MM.1S (cell line): ENCODE results near the gene PPP2R5B.

Experiments used
- DNase-seq: peaks from one replicate; pipeline ENCODE4 v3.0.0-alpha.2; 2015
- H2AFZ ChIP-seq: fragments of 300-600 bp; sonication (generic); 2 replicates; pipeline ENCODE4 v1.6.0; 2016; ENCODE audit warnings: antibody characterized with exemption, low read length
- H3F3A ChIP-seq: fragments of 300-600 bp; sonication (generic); 2 replicates; pipeline ENCODE4 v1.6.1; 2016; ENCODE audit warnings: mild to moderate bottlenecking, antibody characterized with exemption, low read length, moderate library complexity, mixed read lengths; ENCODE audit not compliant: insufficient read depth
- H3K27ac ChIP-seq: fragments of 300-600 bp; sonication (generic); 2 replicates; pipeline ENCODE4 v1.5.1; 2016; ENCODE audit warnings: mild to moderate bottlenecking, low read length
- H3K27me3 ChIP-seq: fragments of 300-600 bp; sonication (generic); replicated peaks from 2 replicates; pipeline ENCODE4 v1.6.0; 2016; ENCODE audit warnings: low read length; ENCODE audit not compliant: insufficient read depth
- H3K36me3 ChIP-seq: fragments of 300-600 bp; sonication (generic); replicated peaks from 2 replicates; pipeline ENCODE4 v1.6.1; 2016; ENCODE audit warnings: mild to moderate bottlenecking, low read length, mixed read lengths; ENCODE audit not compliant: insufficient read depth
- H3K4me1 ChIP-seq: fragments of 300-600 bp; sonication (generic); 2 replicates; pipeline ENCODE4 v1.6.1; 2016; ENCODE audit warnings: low read length, mixed read lengths
- H3K4me2 ChIP-seq: fragments of 300-600 bp; sonication (generic); 2 replicates; pipeline ENCODE4 v1.6.0; 2016; ENCODE audit warnings: low read depth, low read length
- H3K4me3 ChIP-seq: fragments of 300-600 bp; sonication (generic); 2 replicates; pipeline ENCODE4 v1.5.1; 2016; ENCODE audit warnings: low read length, mixed read lengths
- H3K79me2 ChIP-seq: fragments of 300-600 bp; sonication (generic); 2 replicates; pipeline ENCODE4 v1.6.1; 2016; ENCODE audit warnings: mixed run types, low read length, mixed read lengths
- H3K9ac ChIP-seq: fragments of 300-600 bp; sonication (generic); 2 replicates; pipeline ENCODE4 v1.6.1; 2016; ENCODE audit warnings: low read length, mixed read lengths
- H3K9me2 ChIP-seq: fragments of 300-600 bp; sonication (generic); replicated peaks from 2 replicates; pipeline ENCODE4 v1.6.1; 2016; ENCODE audit warnings: mild to moderate bottlenecking, low read length, mixed read lengths; ENCODE audit not compliant: insufficient read depth
- H3K9me3 ChIP-seq: fragments of 300-600 bp; sonication (generic); replicated peaks from 2 replicates; pipeline ENCODE4 v1.6.1; 2016; ENCODE audit warnings: mild to moderate bottlenecking, low read length, mixed read lengths; ENCODE audit not compliant: insufficient read depth
- H4K20me1 ChIP-seq: fragments of 300-600 bp; sonication (generic); 2 replicates; pipeline ENCODE4 v1.6.1; 2016; ENCODE audit warnings: mild to moderate bottlenecking, low read length, moderate library complexity, mixed read lengths; ENCODE audit not compliant: insufficient read depth
- CTCF ChIP-seq: fragments of 300-600 bp; sonication (generic); IDR thresholded peaks from 2 replicates; pipeline ENCODE4 v1.5.1; 2016; ENCODE audit warnings: antibody characterized with exemption, low read length, mixed read lengths
- EZH2 ChIP-seq: fragments of 300-600 bp; sonication (generic); optimal IDR thresholded peaks from 2 replicates; pipeline ENCODE3; 2017; ENCODE audit warnings: low read depth, mild to moderate bottlenecking, antibody characterized with exemption, low read length, mixed read lengths
- EZH2phosphoT487 ChIP-seq: fragments of 300-600 bp; sonication (generic); IDR thresholded peaks from 2 replicates; pipeline ENCODE4 v1.6.1; 2018; ENCODE audit warnings: antibody characterized with exemption, low read length

PPP2R5B gene

GRCh38 chr11:64926689-64927088 lies 2.2 kb downstream of the PPP2R5B start:
- H3K4me2 ChIP-seq: no peak overlapping the region
- no peaks in the 10 kb centered on the region for H3K27me3 ChIP-seq
- H3K9ac ChIP-seq: no peak overlapping the region
- no peaks in the 10 kb centered on the region for H3K9me2 ChIP-seq
- no peaks in the 10 kb centered on the region for H4K20me1 ChIP-seq
- H2AFZ ChIP-seq: no peak overlapping the region
- H3K79me2 ChIP-seq: no peaks in the 10 kb centered on the region
- H3K4me3 ChIP-seq: no peak overlapping the region
- no peaks in the 10 kb centered on the region for H3K4me1 ChIP-seq
- no peak for DNase-seq
- H3K9me3 ChIP-seq: no peaks in the 10 kb centered on the region
- H3F3A ChIP-seq: no peaks in the 10 kb centered on the region
- no peak overlapping the region for H3K27ac ChIP-seq
- no peaks in the 10 kb centered on the region for H3K36me3 ChIP-seq
- no peak for TF ChIP-seq CTCF
- TF ChIP-seq EZH2phosphoT487: no peak
- no peak for TF ChIP-seq EZH2

GRCh38 chr11:64928957-64929356 lies 4.5 kb downstream of the PPP2R5B start:
- DNase-seq: no peak
- Histone ChIP-seq H3K79me2 (no peaks in the 10 kb centered on the region), H4K20me1 (no peaks in the 10 kb centered on the region), H3K27ac (no peak overlapping the region), H3K4me2 (no peak overlapping the region), H3K9me3 (no peaks in the 10 kb centered on the region), H3K4me3 (no peak overlapping the region), H3F3A (no peaks in the 10 kb centered on the region), H3K9ac (no peak overlapping the region), H3K36me3 (no peaks in the 10 kb centered on the region), H3K27me3 (no peaks in the 10 kb centered on the region), H3K9me2 (no peaks in the 10 kb centered on the region), H2AFZ (no peak overlapping the region), H3K4me1 (no peaks in the 10 kb centered on the region)
- no peak for TF ChIP-seq EZH2
- TF ChIP-seq EZH2phosphoT487: no peak
- TF ChIP-seq CTCF: no peak

- Histone ChIP-seq H3K4me2 (no peak overlapping the region), H3K9me2 (no peaks in the 10 kb centered on the region), H3K36me3 (no peaks in the 10 kb centered on the region), H3K27ac (no peak overlapping the region), H2AFZ (no peak overlapping the region), H3K4me1 (no peaks in the 10 kb centered on the region), H3F3A (no peaks in the 10 kb centered on the region), H3K27me3 (no peaks in the 10 kb centered on the region), H3K4me3 (no peak overlapping the region), H4K20me1 (no peaks in the 10 kb centered on the region), H3K9ac (no peak overlapping the region), H3K9me3 (no peaks in the 10 kb centered on the region), H3K79me2 (no peaks in the 10 kb centered on the region)
- no peak for TF ChIP-seq CTCF
- TF ChIP-seq EZH2phosphoT487: no peak
- no peak for TF ChIP-seq EZH2
- DNase-seq: no peak
Measured at GRCh38 chr11:64929625-64930024, 5.1 kb downstream of the PPP2R5B start.
